ENCODE measurements around the gene DNTTIP2.
"Not testable (repeated sequence)": the region's sequence is repeated elsewhere in the genome, so short reads cannot be mapped to it uniquely, and the experiment has no call there.

GRCh38 chr1:93850687-93851326 lies 28.2 kb downstream of the DNTTIP2 start:
- TF ChIP-seq, protein P1, sequence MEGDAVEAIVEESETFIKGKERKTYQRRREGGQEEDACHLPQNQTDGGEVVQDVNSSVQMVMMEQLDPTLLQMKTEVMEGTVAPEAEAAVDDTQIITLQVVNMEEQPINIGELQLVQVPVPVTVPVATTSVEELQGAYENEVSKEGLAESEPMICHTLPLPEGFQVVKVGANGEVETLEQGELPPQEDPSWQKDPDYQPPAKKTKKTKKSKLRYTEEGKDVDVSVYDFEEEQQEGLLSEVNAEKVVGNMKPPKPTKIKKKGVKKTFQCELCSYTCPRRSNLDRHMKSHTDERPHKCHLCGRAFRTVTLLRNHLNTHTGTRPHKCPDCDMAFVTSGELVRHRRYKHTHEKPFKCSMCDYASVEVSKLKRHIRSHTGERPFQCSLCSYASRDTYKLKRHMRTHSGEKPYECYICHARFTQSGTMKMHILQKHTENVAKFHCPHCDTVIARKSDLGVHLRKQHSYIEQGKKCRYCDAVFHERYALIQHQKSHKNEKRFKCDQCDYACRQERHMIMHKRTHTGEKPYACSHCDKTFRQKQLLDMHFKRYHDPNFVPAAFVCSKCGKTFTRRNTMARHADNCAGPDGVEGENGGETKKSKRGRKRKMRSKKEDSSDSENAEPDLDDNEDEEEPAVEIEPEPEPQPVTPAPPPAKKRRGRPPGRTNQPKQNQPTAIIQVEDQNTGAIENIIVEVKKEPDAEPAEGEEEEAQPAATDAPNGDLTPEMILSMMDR (conservative IDR thresholded peaks at IDR 0.05; ENCODE audit: low read depth, low read length) = peak; percentile 57; the same call in 1 of the 2 replicates
- TF ChIP-seq EZH2 (IDR thresholded peaks at IDR 0.05; ENCODE audit: low read length, unreplicated experiment); EZH2phosphoT487 (IDR thresholded peaks at IDR 0.05; ENCODE audit: borderline replicate concordance, low read length): not testable (repeated sequence)

Measured in PC-3 (cell line).